ENCODE measurements around the gene JMJD8.
A peak's percentile ranks its signal among the peaks of the same experiment; 100 is the strongest.

Gene JMJD8

GRCh38 chr16:674968-675883 lies 8.9 kb downstream of the JMJD8 start, which contains the start of gene RHBDL1:
RHBDL1 (plus strand) TSS chr16:675671; CDS start chr16:675791, 120 bp downstream.
- DNase-seq = no peak

GRCh38 chr16:674214-674881 lies 9.8 kb downstream of the JMJD8 start:
- no peak for DNase-seq

GRCh38 chr16:673399-673991 lies 10.6 kb downstream of the JMJD8 start:
- DNase-seq = no peak

- DNase-seq = no peak
Measured at GRCh38 chr16:672851-673250, 11.3 kb downstream of the JMJD8 start.

GRCh38 chr16:672371-672770 lies 11.8 kb downstream of the JMJD8 start:
- no peak for DNase-seq

GRCh38 chr16:671353-672131 lies 12.6 kb downstream of the JMJD8 start:
- DNase-seq = no peak

GRCh38 chr16:670485-671352 lies 13.4 kb downstream of the JMJD8 start:
- DNase-seq = no peak

DNA sequence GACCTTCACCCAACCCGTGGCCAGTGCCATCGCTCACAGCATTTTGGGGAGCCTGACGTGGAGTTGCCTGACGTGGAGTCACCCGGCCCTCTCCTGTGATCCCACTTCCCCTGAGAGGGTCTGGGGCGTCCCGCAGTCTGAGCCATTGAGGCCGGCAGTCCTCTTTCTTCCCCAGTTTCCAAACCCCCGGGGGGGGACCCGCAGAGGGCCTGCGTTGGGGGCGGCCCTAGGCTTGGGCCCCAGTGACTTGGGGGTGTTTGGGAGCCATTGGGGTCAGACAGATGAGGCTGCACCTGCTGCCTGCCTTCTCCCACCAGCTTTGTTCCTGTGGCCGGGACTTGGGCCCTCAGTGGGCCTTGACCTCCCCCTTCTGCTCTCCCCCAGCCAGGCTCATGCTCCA lies 14.5 kb downstream of the JMJD8 start:
- DNase-seq = no peak

DNA sequence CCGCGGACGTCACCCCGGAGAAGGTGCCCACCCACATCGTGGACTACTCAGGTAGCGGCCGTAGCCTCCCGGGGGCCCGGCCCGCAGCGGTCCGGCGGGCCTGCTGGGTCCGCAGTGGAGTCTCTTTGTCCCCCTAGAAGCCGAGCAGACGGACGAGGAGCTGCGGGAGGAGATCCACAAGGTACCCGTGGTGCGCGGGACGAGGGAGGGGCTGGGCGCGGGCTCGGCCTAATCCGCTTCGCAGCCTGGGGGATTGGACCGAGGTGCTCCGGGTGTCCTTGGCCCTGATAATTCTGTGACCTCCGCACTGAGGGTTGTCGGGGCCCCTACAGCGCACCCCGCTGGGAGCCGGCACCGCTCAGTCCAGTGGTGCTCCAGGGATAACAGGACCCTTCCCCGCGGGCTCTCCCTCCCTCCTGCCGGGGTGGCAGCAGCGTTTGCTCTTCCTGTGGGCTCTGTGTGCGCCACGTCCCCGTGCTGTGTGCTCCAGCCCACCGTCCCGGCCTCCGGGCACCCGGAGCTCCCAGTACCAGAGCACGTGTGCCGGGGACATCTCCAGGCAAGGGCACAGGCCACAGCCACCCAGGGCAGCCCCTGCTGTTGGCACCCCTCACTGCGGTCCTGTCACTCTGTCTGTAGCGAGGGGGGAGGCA lies 15.5 kb downstream of the JMJD8 start:
- no peak for DNase-seq

- DNase-seq = peak; percentile 96
Measured at GRCh38 chr16:667780-668518, 16.2 kb downstream of the JMJD8 start, which contains the start of gene RHOT2. RHOT2 (plus strand) TSS chr16:668132; CDS start chr16:668200, 68 bp downstream.

GRCh38 chr16:667113-667779 lies 16.9 kb downstream of the JMJD8 start:
- no peak for DNase-seq

DNA sequence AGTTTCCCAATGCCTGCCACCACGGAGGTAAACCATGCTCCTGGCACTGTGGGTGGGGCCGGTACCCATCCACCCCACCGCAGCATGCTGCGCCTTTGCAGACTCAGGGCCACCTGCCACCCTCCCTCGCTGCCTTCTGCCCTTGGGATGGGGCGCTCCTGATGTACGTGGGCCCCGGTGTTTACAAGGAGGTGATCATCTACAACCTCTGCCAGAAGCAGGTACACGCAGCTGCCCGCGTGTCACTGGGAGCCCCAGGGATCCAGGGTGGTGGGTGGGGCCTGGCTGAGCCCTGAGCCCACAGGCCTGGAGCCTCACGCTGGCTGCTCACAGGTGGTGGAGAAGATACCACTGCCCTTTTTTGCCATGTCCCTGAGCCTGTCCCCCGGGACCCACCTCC lies 17.6 kb downstream of the JMJD8 start:
- no peak for DNase-seq

GRCh38 chr16:662597-662996 lies 21.5 kb downstream of the JMJD8 start:
- no peak for DNase-seq

DNA sequence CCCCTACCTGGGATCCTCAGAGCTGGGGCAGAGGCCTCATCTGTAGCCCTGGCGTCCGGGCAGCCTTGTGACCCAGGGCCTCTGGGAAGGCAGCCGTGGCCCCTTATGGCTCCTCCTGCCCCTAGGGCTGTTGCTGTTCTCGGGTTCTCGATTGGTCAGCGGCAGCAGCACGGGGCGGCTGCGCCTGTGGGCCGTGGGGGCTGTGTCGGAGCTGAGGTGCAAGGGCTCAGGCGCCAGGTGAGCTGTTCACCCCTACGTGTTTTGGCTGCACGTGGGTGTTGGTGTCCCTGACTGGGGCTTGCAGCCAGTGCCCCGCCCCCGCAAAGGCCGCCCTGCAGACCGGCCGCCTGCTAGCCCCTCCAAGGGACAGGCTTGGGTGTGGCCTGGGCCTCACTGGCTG lies 22.0 kb downstream of the JMJD8 start:
- no peak for DNase-seq

DNA sequence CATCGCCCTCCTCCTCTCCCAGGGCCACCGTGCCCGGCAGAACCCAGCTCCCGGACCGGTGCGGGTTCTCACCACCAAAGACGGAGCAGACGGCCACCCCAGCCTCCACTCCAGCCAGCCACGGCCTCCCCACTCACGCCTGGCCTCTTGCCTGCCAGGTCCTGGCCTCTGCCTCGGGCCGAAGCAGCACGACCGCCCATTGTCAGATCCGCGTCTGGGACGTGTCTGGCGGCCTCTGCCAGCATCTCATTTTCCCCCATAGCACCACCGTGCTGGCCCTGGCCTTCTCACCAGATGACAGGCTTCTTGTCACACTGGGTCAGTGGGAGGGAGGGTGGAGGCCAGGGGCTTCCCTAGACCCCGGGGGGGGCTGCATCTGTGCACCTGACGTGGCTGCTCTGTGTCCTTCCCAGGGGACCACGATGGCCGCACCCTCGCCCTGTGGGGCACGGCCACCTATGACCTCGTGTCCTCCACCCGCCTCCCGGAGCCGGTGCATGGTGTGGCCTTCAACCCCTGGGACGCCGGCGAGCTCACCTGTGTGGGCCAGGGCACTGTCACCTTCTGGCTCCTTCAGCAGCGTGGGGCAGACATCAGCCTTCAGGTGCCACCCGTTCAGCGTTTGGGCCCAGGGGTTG lies 22.8 kb downstream of the JMJD8 start:
- DNase-seq = no peak

DNA sequence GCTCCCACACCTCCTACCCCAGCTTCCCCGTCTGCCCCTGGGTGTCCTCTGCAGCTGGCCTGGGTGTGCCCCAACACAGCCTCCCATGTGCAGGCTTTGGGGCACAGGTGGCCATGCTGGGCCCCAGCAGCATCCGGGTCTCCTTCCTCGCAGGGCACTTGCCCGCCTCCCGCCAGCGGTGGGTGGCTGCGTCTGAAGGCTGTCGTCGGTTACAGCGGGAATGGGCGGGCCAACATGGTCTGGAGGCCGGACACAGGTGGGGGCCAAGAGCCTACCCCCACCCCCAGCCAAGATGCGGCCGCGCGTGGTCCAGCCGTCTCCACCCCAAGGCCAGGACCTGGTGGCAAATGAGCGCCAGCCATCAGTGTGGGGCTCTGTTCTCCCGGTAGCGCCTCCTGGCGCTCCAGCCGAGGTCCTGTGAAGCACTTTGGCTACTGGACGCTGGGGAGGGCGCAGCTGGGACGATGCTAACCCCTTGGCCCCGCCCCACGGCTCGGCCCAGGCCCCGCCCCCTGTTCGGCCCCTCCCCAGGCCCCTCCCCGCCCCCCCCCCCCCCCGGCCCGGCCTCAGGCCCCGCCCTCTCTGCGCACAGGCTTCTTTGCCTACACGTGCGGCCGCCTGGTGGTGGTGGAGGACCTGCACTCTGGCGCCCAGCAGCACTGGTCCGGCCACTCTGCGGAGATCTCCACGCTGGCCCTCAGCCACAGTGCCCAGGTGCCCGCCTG lies 23.5 kb downstream of the JMJD8 start:
- peak; percentile 90 for DNase-seq

GRCh38 chr16:660132-660458 lies 24.0 kb downstream of the JMJD8 start:
- no peak for DNase-seq

- DNase-seq = no peak
Measured at GRCh38 chr16:659618-660017, 24.5 kb downstream of the JMJD8 start.
